Sigmoid colon (tissue), 7 donors: ENCODE results near the gene CCDC17. TPM values are rescaled to one million over a fixed set of nuclear protein-coding genes. Genes with fewer than 3 reads are reported as not detected.
A peak's percentile ranks its signal among the peaks of the same experiment; 100 is the strongest.

Experiments
- DNase-seq: peaks from one replicate; pipeline ENCODE4 v3.0.0-alpha.2; 2019
- H3K27ac ChIP-seq, 4 donors: fragments of 200-600 bp; sonication (generic); one replicate each; pipeline ENCODE4 v1.5.1; 2016 to 2019; ENCODE audit warnings: mild to moderate bottlenecking in 1 of 4
- H3K27me3 ChIP-seq, 3 donors: fragments of 200-600 bp; sonication (generic); one replicate each; pipeline ENCODE4 v1.5.1; 2019; ENCODE audit warnings: mild to moderate bottlenecking in 1 of 3
- H3K36me3 ChIP-seq, 4 donors: fragments of 200-600 bp; sonication (generic); one replicate each; pipeline ENCODE4 v1.5.1; 2016 to 2019
- H3K4me1 ChIP-seq, 4 donors: fragments of 200-600 bp; sonication (generic); one replicate each; pipeline ENCODE4 v1.5.1; 2017 to 2019
- H3K4me3 ChIP-seq, 4 donors: fragments of 200-600 bp; sonication (generic); one replicate each; pipeline ENCODE4 v1.5.1; 2017 to 2019; ENCODE audit warnings: mild to moderate bottlenecking in 2 of 4, moderate library complexity in 1 of 4
- H3K9me3 ChIP-seq, 4 donors: fragments of 200-600 bp in 3 of 4; sonication (generic) in 3 of 4; one replicate each; pipeline versions ENCODE4 v1.5.1 to v1.6.1; 2013 to 2019
- EP300 ChIP-seq, 4 donors: sonication (generic); formaldehyde crosslinking; IDR thresholded peaks; one replicate each; pipeline ENCODE4 v1.6.1; 2017; ENCODE audit warnings: antibody characterized with exemption in 4 of 4
- POLR2A ChIP-seq, 2 donors: fragments of 450-650 bp; IDR thresholded peaks; one replicate each; pipeline ENCODE4 v1.6.1; 2016; ENCODE audit warnings: antibody characterized with exemption in 2 of 2, mild to moderate bottlenecking in 2 of 2, moderate library complexity in 2 of 2
- POLR2AphosphoS5 ChIP-seq, 4 donors: sonication (generic); formaldehyde crosslinking; IDR thresholded peaks; one replicate each; pipeline ENCODE4 v1.6.1; 2017; ENCODE audit warnings: antibody characterized with exemption in 4 of 4
- WGBS, 2 donors: extraction: QIAGEN DNeasy Blood & Tissue Kit; methylation state at CpG; one replicate each; pipeline ENCODE4 v1.1.7; 2013; 5-methylcytosine and 5-hydroxymethylcytosine counted together
- intact Hi-C: fragments of 100-400 bp; cut with DNase I; formaldehyde crosslinking; loops from one replicate; pipeline ENCODE4 v1.15.1; 2023
- polyA plus RNA-seq, 3 donors: library from polyadenylated mRNA; stranded (reverse); fragments of 200-250 nt; gene quantifications; one replicate each; pipeline ENCODE4 v1.2.3, GENCODE V29; 2013
- total RNA-seq, 4 donors: library from RNA; depleted of rRNA; stranded (reverse); fragments of >200 nt; gene quantifications; one replicate each; pipeline ENCODE4 v1.1.0, GENCODE V29; 2016
- TF ChIP-seq, protein P1 (sequence below), 4 experiments: fragments of 450-650 bp in 3 of 4; fragments of 200-600 bp in 1 of 4; IDR thresholded peaks; one replicate each; pipeline ENCODE4 v1.5.1; 2016 to 2019; ENCODE audit warnings: antibody characterized with exemption in 4 of 4, mild to moderate bottlenecking in 3 of 4, moderate library complexity in 2 of 4
- donor health status: healthy with polysubstance abuse.
- donor health status: Bipolar disorder and iron deficiency.
- donor health status: healthy.

CCDC17 gene
- total and polyA plus RNA-seq, 7 donors, result 0.82 to 2.6 (median 1.4) TPM

GRCh38 chr1:45612941-45613579 is 10.8 kb downstream of the CCDC17 start:
- H3K4me1 ChIP-seq, result no peaks in the 10 kb centered on the region
- DNase-seq, result no peak
- H3K9me3 ChIP-seq, result no peaks in the 10 kb centered on the region
- intact Hi-C loops, result no loop called here
- 85% methylated on average over 8 of the region's 8 CpGs for WGBS, 2 donors
- no peak overlapping the region for H3K27ac ChIP-seq
- peaks cover 17 to 85% (median 35%) of the 10 kb centered on the region in 4 donors for H3K36me3 ChIP-seq
- TF ChIP-seq POLR2AphosphoS5 (IDR thresholded peaks at IDR 0.05) (no peak), POLR2A (IDR thresholded peaks at IDR 0.05) (no peak), EP300 (IDR thresholded peaks at IDR 0.05) (no peak)
- TF ChIP-seq, protein P1, sequence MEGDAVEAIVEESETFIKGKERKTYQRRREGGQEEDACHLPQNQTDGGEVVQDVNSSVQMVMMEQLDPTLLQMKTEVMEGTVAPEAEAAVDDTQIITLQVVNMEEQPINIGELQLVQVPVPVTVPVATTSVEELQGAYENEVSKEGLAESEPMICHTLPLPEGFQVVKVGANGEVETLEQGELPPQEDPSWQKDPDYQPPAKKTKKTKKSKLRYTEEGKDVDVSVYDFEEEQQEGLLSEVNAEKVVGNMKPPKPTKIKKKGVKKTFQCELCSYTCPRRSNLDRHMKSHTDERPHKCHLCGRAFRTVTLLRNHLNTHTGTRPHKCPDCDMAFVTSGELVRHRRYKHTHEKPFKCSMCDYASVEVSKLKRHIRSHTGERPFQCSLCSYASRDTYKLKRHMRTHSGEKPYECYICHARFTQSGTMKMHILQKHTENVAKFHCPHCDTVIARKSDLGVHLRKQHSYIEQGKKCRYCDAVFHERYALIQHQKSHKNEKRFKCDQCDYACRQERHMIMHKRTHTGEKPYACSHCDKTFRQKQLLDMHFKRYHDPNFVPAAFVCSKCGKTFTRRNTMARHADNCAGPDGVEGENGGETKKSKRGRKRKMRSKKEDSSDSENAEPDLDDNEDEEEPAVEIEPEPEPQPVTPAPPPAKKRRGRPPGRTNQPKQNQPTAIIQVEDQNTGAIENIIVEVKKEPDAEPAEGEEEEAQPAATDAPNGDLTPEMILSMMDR (IDR thresholded peaks at IDR 0.05), result no peak
- H3K4me3 ChIP-seq, result no peak overlapping the region
- H3K27me3 ChIP-seq, result no peaks in the 10 kb centered on the region

- WGBS, 2 donors, result 93 to 95% methylated on average over 10 of the region's 10 CpGs
- H3K36me3 ChIP-seq, result peaks cover 5 to 66% (median 13%) of the 10 kb centered on the region in 4 donors
Observed at GRCh38 chr1:45610589-45611226, 13.1 kb downstream of the CCDC17 start.

GRCh38 chr1:45608175-45609156 is 15.4 kb downstream of the CCDC17 start:
- TF ChIP-seq, protein P1 (IDR thresholded peaks at IDR 0.05), result no peak
- TF ChIP-seq POLR2AphosphoS5 (IDR thresholded peaks at IDR 0.05), result no peak
- TF ChIP-seq EP300 (IDR thresholded peaks at IDR 0.05), result no peak
- TF ChIP-seq POLR2A (IDR thresholded peaks at IDR 0.05), result no peak
- intact Hi-C loops, result loop anchor here (10.0 kb wide), 1 partner anchor 56 kb away; no protein-coding TSS in a partner anchor
- no peaks in the 10 kb centered on the region for H3K4me1 ChIP-seq
- no peaks in the 10 kb centered on the region for H3K27me3 ChIP-seq
- H3K9me3 ChIP-seq, result no peaks in the 10 kb centered on the region
- H3K27ac ChIP-seq, result peak overlapping the region in 1 of 4 donors; percentile 34
- DNase-seq, result no peak
- H3K36me3 ChIP-seq, result peaks cover 0 to 53% (median 0%) of the 10 kb centered on the region in 4 donors
- H3K4me3 ChIP-seq, result no peak overlapping the region
- 79 to 87% methylated on average over 5 of the region's 5 CpGs for WGBS, 2 donors

More at GRCh38 chr1:45610589-45611226, 13.1 kb downstream of the CCDC17 start:
- no peak overlapping the region for H3K4me3 ChIP-seq
- no peaks in the 10 kb centered on the region for H3K27me3 ChIP-seq
- no peak for DNase-seq
- no peak overlapping the region for H3K27ac ChIP-seq
- H3K9me3 ChIP-seq, result no peaks in the 10 kb centered on the region
- no peak for TF ChIP-seq POLR2AphosphoS5 (IDR thresholded peaks at IDR 0.05)
- TF ChIP-seq, protein P1 (IDR thresholded peaks at IDR 0.05), result no peak
- no peak for TF ChIP-seq EP300 (IDR thresholded peaks at IDR 0.05)
- no peak for TF ChIP-seq POLR2A (IDR thresholded peaks at IDR 0.05)
- no peaks in the 10 kb centered on the region for H3K4me1 ChIP-seq
- intact Hi-C loops, result no loop called here

- 67 to 74% methylated on average over 6 of the region's 6 CpGs for WGBS, 2 donors
- Histone ChIP-seq H3K36me3 (peaks cover 0 to 51% (median 0%) of the 10 kb centered on the region in 4 donors), H3K4me3 (no peak overlapping the region), H3K4me1 (no peaks in the 10 kb centered on the region), H3K27me3 (no peaks in the 10 kb centered on the region), H3K27ac (no peak overlapping the region), H3K9me3 (no peaks in the 10 kb centered on the region)
- TF ChIP-seq POLR2A (IDR thresholded peaks at IDR 0.05) (no peak), EP300 (IDR thresholded peaks at IDR 0.05) (peak in 1 of 4 donors; percentile 6), POLR2AphosphoS5 (IDR thresholded peaks at IDR 0.05) (no peak)
- DNase-seq, result no peak
- intact Hi-C loops, result loop anchor here (10.0 kb wide), 1 partner anchor 57 kb away; no protein-coding TSS in a partner anchor
Observed at GRCh38 chr1:45607404-45608074, 16.3 kb downstream of the CCDC17 start.
